Measurements from ENCODE around the gene APOL4.

APOL4 gene

DNA sequence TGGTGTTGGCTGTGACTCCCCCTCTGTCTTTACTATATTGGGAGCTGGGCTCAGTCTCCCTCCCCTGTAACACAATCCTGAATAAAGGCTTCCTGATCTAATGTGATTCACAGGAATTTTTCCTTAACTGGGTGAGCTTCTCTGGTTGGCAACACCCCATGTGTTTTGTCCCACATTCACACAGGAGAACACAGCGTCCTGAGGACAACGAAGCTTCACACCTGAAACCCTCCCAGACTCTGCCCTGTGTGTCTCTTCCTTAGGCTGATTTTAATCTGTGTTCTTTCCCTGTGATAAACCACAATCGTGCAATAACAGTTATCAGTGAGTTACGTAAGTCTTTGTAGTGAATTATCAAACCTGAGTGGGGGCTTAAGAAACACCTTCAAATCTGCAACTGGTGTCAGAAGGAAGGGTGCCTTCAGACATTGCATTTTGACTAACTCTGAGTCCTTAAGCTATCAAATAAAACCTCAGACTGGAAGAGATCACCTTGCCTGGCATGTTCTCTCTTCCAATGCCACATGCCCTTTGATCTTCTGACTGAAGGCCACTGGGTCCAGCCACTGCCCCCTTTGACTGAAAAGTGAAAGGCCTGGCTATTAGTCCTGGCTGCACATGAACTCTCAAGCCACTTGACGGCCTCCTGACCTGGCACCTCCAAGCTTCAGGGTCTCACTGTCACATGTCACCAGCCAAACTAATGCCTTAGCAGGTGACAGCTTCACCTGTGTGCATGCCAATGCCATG, 58.4 kb downstream of the APOL4 start:
- TF ChIP-seq, protein P1, sequence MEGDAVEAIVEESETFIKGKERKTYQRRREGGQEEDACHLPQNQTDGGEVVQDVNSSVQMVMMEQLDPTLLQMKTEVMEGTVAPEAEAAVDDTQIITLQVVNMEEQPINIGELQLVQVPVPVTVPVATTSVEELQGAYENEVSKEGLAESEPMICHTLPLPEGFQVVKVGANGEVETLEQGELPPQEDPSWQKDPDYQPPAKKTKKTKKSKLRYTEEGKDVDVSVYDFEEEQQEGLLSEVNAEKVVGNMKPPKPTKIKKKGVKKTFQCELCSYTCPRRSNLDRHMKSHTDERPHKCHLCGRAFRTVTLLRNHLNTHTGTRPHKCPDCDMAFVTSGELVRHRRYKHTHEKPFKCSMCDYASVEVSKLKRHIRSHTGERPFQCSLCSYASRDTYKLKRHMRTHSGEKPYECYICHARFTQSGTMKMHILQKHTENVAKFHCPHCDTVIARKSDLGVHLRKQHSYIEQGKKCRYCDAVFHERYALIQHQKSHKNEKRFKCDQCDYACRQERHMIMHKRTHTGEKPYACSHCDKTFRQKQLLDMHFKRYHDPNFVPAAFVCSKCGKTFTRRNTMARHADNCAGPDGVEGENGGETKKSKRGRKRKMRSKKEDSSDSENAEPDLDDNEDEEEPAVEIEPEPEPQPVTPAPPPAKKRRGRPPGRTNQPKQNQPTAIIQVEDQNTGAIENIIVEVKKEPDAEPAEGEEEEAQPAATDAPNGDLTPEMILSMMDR (conservative IDR thresholded peaks at IDR 0.05; ENCODE audit: low read depth, low read length) = no peak
- H3K4me3 ChIP-seq (ENCODE audit: low read length) = no peak overlapping the region
- no peak for DNase-seq (ENCODE audit: low read depth)

DNA sequence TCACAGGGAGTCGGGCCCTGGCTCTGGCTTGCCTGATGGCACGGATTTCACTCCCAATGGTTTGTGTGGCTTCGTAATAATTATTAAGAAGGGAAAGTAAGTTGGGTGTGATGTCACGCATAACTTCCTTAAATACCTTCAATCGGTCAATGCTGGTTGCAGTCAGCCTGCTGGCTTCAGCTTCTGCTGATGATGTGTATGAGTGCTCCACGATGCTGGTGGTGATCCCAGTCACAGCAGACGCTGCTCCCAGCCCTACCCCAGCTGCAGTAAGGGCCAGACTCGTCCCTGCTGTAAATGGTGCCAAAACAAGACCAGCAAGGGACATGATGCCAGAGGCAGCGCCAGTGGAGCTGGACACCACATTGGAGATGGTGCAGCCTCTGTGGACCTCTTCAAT, 60.1 kb downstream of the APOL4 start:
- no peak for DNase-seq (ENCODE audit: low read depth)
- TF ChIP-seq, protein P1 (conservative IDR thresholded peaks at IDR 0.05; ENCODE audit: low read depth, low read length) = no peak
- no peak overlapping the region for H3K4me3 ChIP-seq (ENCODE audit: low read length)

Data from retinal pigment epithelial cell (primary cell).